ENCODE data around the gene FKBP3. TPM values are rescaled to one million over a fixed set of nuclear protein-coding genes. Genes with fewer than 3 reads are reported as not detected.

Gene FKBP3
- total and polyA plus RNA-seq, 2 of the 4 experiments (the other 2 are of a cell fraction): 8.6 to 45.3 TPM

GRCh38 chr14:45177076-45177475 is 42.8 kb upstream of the FKBP3 start:
- WGBS, 2 experiments (ENCODE audit: extremely low coverage in 2 of 2, insufficient read length in 1 of 2): no CpG with 5 or more reads among the region's 5 CpGs
- Histone ChIP-seq H3K4me1 (ENCODE audit: control insufficient read depth, insufficient read depth, low read length) (no peaks in the 10 kb centered on the region), H2AK5ac (ENCODE audit: low read depth, low read length) (no peak overlapping the region), H2BK15ac (ENCODE audit: low read depth, low read length) (no peak overlapping the region), H2BK5ac (ENCODE audit: low read depth, low read length, poor library complexity, severe bottlenecking) (peak overlapping the region; percentile 26), H3K79me1 (ENCODE audit: low read depth in 1 of 2, low read length in 2 of 2) (no peaks in the 10 kb centered on the region), H3K14ac (replicated peaks; ENCODE audit: low read depth, low read length) (no peak overlapping the region), H3K9ac (ENCODE audit: low read depth, low read length) (no peak overlapping the region), H3K9me1 (ENCODE audit: insufficient read depth, low read length) (peaks cover 3% of the 10 kb centered on the region; the same call in 1 of the 2 replicates), H3K4me3 (ENCODE audit: insufficient read depth, low read depth, low read length) (no peak overlapping the region), H4K20me1 (ENCODE audit: insufficient read depth, low read length) (no peaks in the 10 kb centered on the region), H4K8ac (ENCODE audit: low read depth in 2 of 2, low read length in 2 of 2) (no peak overlapping the region), H2BK120ac (ENCODE audit: low read depth, low read length) (0 out of 2 replicates have a peak overlapping the region, but pooled peaks have one; percentile 4), H3K27me3 (ENCODE audit: control insufficient read depth, insufficient read depth, low read length) (no peaks in the 10 kb centered on the region), H3K9me3 (ENCODE audit: control insufficient read depth, insufficient read depth, low read length) (no peaks in the 10 kb centered on the region), H4K91ac (ENCODE audit: insufficient read depth, low read depth, low read length) (no peak overlapping the region), H3K36me3 (ENCODE audit: control insufficient read depth, insufficient read depth, low read length) (no peaks in the 10 kb centered on the region), H3K4ac (ENCODE audit: low read depth, low read length) (no peak overlapping the region), H3K18ac (ENCODE audit: low read depth, low read length) (peak overlapping the region; percentile 58; the same call in 1 of the 2 replicates), H2AFZ (replicated peaks; ENCODE audit: low read length, poor library complexity) (no peak overlapping the region), H3K56ac (ENCODE audit: extremely low read depth, insufficient read depth, low read length) (no peak overlapping the region), H3K4me2 (ENCODE audit: low read depth, low read length) (no peak overlapping the region), H3K23ac (ENCODE audit: low read depth, low read length) (no peak overlapping the region), H2AK9ac (replicated peaks; ENCODE audit: low read depth, low read length, poor library complexity) (no peak overlapping the region), H4K5ac (ENCODE audit: low read depth, low read length) (no peak overlapping the region), H2BK20ac (ENCODE audit: low read depth, low read length) (no peak overlapping the region), H3K27ac (ENCODE audit: insufficient read depth, low read length) (peak overlapping the region; percentile 23; the same call in 1 of the 2 replicates)
- in situ Hi-C loops (cut with MboI; ENCODE audit: low sequenced_read_pairs) (no loop called here), dilution Hi-C loops (cut with HindIII; ENCODE audit: low sequenced_read_pairs, unreplicated experiment) (no loop called here), intact Hi-C loops (cut with micrococcal nuclease) (no loop called here)
- TF ChIP-seq RAD21 (IDR thresholded peaks at IDR 0.05; ENCODE audit: low read length): no peak
- TF ChIP-seq CHD1 (IDR thresholded peaks at IDR 0.05; ENCODE audit: low read depth, low read length): no peak
- no peak for TF ChIP-seq FOS (IDR thresholded peaks at IDR 0.05; ENCODE audit: low read depth, low read length)
- TF ChIP-seq CEBPB (IDR thresholded peaks at IDR 0.05; ENCODE audit: low read depth, low read length): peak; percentile 77
- TF ChIP-seq, protein P1, sequence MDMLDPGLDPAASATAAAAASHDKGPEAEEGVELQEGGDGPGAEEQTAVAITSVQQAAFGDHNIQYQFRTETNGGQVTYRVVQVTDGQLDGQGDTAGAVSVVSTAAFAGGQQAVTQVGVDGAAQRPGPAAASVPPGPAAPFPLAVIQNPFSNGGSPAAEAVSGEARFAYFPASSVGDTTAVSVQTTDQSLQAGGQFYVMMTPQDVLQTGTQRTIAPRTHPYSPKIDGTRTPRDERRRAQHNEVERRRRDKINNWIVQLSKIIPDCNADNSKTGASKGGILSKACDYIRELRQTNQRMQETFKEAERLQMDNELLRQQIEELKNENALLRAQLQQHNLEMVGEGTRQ (IDR thresholded peaks at IDR 0.05; ENCODE audit: low read depth, low read length): no peak
- no TSS peak for BruUV-seq (replicated peaks)
- DNase-seq (peak; percentile 86), ATAC-seq (ENCODE audit: low read depth) (no peak; the same call in 1 of the 2 replicates)
- CTCF ChIA-PET: no interaction called here
- POLR2A ChIA-PET (ENCODE audit: unreplicated experiment): no interaction called here
